Nephron (organoid): Measurements from ENCODE around the gene MACROD2.
"Not testable (repeated sequence)": the region's sequence is repeated elsewhere in the genome, so short reads cannot be mapped to it uniquely, and the experiment has no call there.

Experiments
- H3K27ac Mint-ChIP-seq, 3 experiments: 2 replicates each; pipeline ENCODE4 v1.8.0; 2020; ENCODE audit warnings: mixed read lengths in 3 of 3, mild to moderate bottlenecking in 2 of 3, moderate library complexity in 1 of 3
- H3K27me3 Mint-ChIP-seq: 2 replicates; pipeline ENCODE4 v1.8.0; 2021; ENCODE audit warnings: low read depth, mild to moderate bottlenecking, moderate library complexity, mixed read lengths
- H3K36me3 Mint-ChIP-seq: 2 replicates; pipeline ENCODE4 v1.8.0; 2020; ENCODE audit warnings: low read depth, mixed read lengths
- H3K4me1 Mint-ChIP-seq: 2 replicates; pipeline ENCODE4 v1.8.0; 2020; ENCODE audit warnings: mixed read lengths
- H3K4me3 Mint-ChIP-seq, 3 experiments: 2 replicates each; pipeline ENCODE4 v1.8.0; 2020; ENCODE audit warnings: mild to moderate bottlenecking in 3 of 3, mixed read lengths in 3 of 3, moderate library complexity in 2 of 3
- H3K9me3 Mint-ChIP-seq: 2 replicates; pipeline ENCODE4 v1.8.0; 2020; ENCODE audit warnings: mixed read lengths
- CTCF ChIP-seq, 3 experiments: fragments of 200-600 bp; sonication (generic); IDR thresholded peaks; one replicate each; pipeline ENCODE4 v1.5.0; 2021; ENCODE audit warnings: antibody characterized with exemption in 3 of 3; ENCODE audit not compliant: unreplicated experiment in 3 of 3

MACROD2 gene

DNA sequence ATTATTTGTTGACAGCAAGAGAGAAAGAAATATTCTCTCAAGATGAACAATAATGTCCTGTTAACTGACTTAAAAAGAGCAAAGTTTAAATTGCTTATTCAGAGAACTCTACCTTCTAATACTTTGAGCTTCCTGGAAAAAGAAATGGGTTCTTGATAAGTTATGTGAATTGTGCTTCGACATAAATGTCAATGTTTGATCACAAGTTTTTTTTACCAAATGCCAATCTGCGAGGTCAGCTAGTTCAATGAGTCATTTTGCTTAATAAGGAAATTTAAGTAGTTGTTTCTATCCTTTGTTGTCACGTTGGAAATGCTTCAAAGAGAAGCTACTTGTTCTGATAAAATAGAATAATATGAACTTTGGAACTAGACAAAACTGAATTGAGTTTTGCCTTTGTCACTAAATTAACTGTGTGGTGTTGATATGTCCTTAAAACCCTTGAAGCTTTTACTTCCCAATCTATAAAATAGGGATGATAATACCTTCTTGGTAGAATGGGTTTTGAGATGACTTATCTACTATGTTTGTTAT lies 984.2 kb downstream of the MACROD2 start:
- Mint-ChIP-seq H3K36me3 (peaks cover 20% of the 10 kb centered on the region), H3K27ac (peak overlapping the region in 1 of 3 experiments; percentile 85), H3K4me1 (peaks cover 4% of the 10 kb centered on the region), H3K4me3 (no peak overlapping the region), H3K9me3 (peaks cover 27% of the 10 kb centered on the region), H3K27me3 (peaks cover 8% of the 10 kb centered on the region)
- TF ChIP-seq CTCF (IDR thresholded peaks at IDR 0.05; ENCODE audit: unreplicated experiment in 3 of 3) = no peak

DNA sequence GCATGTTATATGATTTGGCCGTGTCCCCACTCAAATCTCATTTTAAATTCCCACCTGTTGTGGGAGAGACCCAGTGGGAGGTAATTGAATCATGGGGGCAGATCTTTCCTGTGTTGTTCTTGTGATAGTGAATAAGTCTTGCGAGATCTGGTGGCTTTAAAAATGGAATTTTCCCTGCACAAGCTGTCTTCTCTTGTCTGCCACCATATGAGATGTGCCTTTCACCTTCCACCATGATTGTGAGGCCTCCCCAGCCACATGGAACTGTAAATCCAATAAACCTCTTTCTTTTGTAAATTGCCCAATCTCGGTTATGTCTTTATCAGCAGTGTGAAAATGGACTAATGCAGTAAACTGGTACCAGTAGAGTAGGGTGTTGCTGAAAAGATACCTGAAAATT lies 986.2 kb downstream of the MACROD2 start:
- peaks cover 23% of the 10 kb centered on the region for H3K36me3 Mint-ChIP-seq
- peaks cover 14% of the 10 kb centered on the region for H3K4me1 Mint-ChIP-seq
- H3K27me3 Mint-ChIP-seq, H3K27ac Mint-ChIP-seq, H3K4me3 Mint-ChIP-seq: not testable (repeated sequence)
- H3K9me3 Mint-ChIP-seq = peaks cover 27% of the 10 kb centered on the region

GRCh38 chr20:14982324-14982723 lies 987.0 kb downstream of the MACROD2 start:
- not testable (repeated sequence) for H3K4me3 Mint-ChIP-seq, H3K27ac Mint-ChIP-seq, H3K27me3 Mint-ChIP-seq
- Mint-ChIP-seq H3K9me3 (peaks cover 27% of the 10 kb centered on the region), H3K36me3 (peaks cover 23% of the 10 kb centered on the region), H3K4me1 (peaks cover 17% of the 10 kb centered on the region)

DNA sequence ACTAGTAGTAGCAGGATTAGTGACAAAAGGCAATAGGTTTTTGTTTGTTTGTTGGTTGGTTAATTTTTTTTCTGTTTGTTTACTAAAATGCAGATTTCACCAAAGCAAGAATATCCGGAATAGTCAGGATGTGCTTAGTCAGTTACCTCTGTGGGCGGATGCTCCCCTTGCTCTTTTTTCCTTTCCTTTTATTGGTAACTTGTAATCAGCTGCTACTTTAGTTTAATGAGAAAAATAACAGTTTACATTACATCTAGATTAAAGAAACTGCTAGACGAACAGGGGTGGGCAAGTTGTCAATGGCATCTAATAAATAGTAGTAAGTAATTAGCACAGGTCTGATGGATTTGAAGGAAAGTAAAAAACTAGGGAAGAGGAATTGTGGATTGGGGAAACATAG lies 989.0 kb downstream of the MACROD2 start:
- no peak for TF ChIP-seq CTCF (IDR thresholded peaks at IDR 0.05; ENCODE audit: unreplicated experiment in 3 of 3)

GRCh38 chr20:14984768-14985622 lies 989.7 kb downstream of the MACROD2 start:
- peaks cover 27% of the 10 kb centered on the region for H3K9me3 Mint-ChIP-seq
- H3K4me3 Mint-ChIP-seq = no peak overlapping the region
- peaks cover 17% of the 10 kb centered on the region for H3K4me1 Mint-ChIP-seq
- H3K27ac Mint-ChIP-seq = peak overlapping the region; percentile 44 to 93 (median 80)
- peaks cover 23% of the 10 kb centered on the region for H3K36me3 Mint-ChIP-seq
- no peak for TF ChIP-seq CTCF (IDR thresholded peaks at IDR 0.05; ENCODE audit: unreplicated experiment in 3 of 3)
- H3K27me3 Mint-ChIP-seq = peaks cover 4% of the 10 kb centered on the region

More for the DNA sequence above, 989.0 kb downstream of the MACROD2 start:
- H3K4me1 Mint-ChIP-seq = peaks cover 17% of the 10 kb centered on the region
- peaks cover 27% of the 10 kb centered on the region for H3K9me3 Mint-ChIP-seq
- H3K27me3 Mint-ChIP-seq = peaks cover 4% of the 10 kb centered on the region
- no peak overlapping the region for H3K4me3 Mint-ChIP-seq
- H3K36me3 Mint-ChIP-seq = peaks cover 23% of the 10 kb centered on the region
- peak overlapping the region in 2 of 3 experiments; percentile 80 to 93 for H3K27ac Mint-ChIP-seq

GRCh38 chr20:14986026-14986655 lies 990.8 kb downstream of the MACROD2 start:
- H3K4me1 Mint-ChIP-seq = peaks cover 17% of the 10 kb centered on the region
- peaks cover 24% of the 10 kb centered on the region for H3K9me3 Mint-ChIP-seq

More at GRCh38 chr20:14986026-14986655, 990.8 kb downstream of the MACROD2 start:
- TF ChIP-seq CTCF (IDR thresholded peaks at IDR 0.05; ENCODE audit: unreplicated experiment in 3 of 3) = no peak
- peak overlapping the region; percentile 49 to 91 (median 57) for H3K27ac Mint-ChIP-seq
- H3K27me3 Mint-ChIP-seq = peaks cover 4% of the 10 kb centered on the region
- peak overlapping the region in 1 of 3 experiments; percentile 27 for H3K4me3 Mint-ChIP-seq
- peaks cover 23% of the 10 kb centered on the region for H3K36me3 Mint-ChIP-seq
